ENCODE measurements around the gene VWA2.

VWA2 gene

GRCh38 chr10:114282526-114282925, 43.5 kb downstream of the VWA2 start:
- H3K9me3 Mint-ChIP-seq, result no peaks in the 10 kb centered on the region
- H3K27me3 Mint-ChIP-seq (ENCODE audit: low read depth), result no peaks in the 10 kb centered on the region
- H3K4me3 Mint-ChIP-seq, result no peak overlapping the region

GRCh38 chr10:114283091-114283490, 44.0 kb downstream of the VWA2 start:
- H3K36me3 Mint-ChIP-seq (ENCODE audit: low read depth), result no peaks in the 10 kb centered on the region
- H3K4me3 Mint-ChIP-seq, result no peak overlapping the region
- no peaks in the 10 kb centered on the region for H3K4me1 Mint-ChIP-seq
- no peak overlapping the region for H3K27ac Mint-ChIP-seq
- TF ChIP-seq CTCF (IDR thresholded peaks at IDR 0.05; ENCODE audit: unreplicated experiment in 3 of 3), result no peak
- H3K27me3 Mint-ChIP-seq (ENCODE audit: low read depth), result no peaks in the 10 kb centered on the region
- no peaks in the 10 kb centered on the region for H3K9me3 Mint-ChIP-seq

More at GRCh38 chr10:114282526-114282925, 43.5 kb downstream of the VWA2 start:
- TF ChIP-seq CTCF (IDR thresholded peaks at IDR 0.05; ENCODE audit: unreplicated experiment in 3 of 3), result no peak
- Mint-ChIP-seq H3K4me1 (no peaks in the 10 kb centered on the region), H3K36me3 (ENCODE audit: low read depth) (no peaks in the 10 kb centered on the region), H3K27ac (no peak overlapping the region)

- TF ChIP-seq CTCF (IDR thresholded peaks at IDR 0.05; ENCODE audit: unreplicated experiment in 3 of 3), result no peak
- no peaks in the 10 kb centered on the region for H3K9me3 Mint-ChIP-seq
These were observed 44.6 kb downstream of the VWA2 start for GRCh38 chr10:114283535-114284234.

GRCh38 chr10:114284346-114285071, 45.5 kb downstream of the VWA2 start:
- Mint-ChIP-seq H3K4me3 (no peak overlapping the region), H3K9me3 (no peaks in the 10 kb centered on the region), H3K36me3 (ENCODE audit: low read depth) (no peaks in the 10 kb centered on the region), H3K27me3 (ENCODE audit: low read depth) (no peaks in the 10 kb centered on the region), H3K4me1 (no peaks in the 10 kb centered on the region), H3K27ac (no peak overlapping the region)
- TF ChIP-seq CTCF (IDR thresholded peaks at IDR 0.05; ENCODE audit: unreplicated experiment in 3 of 3), result no peak

More at GRCh38 chr10:114283535-114284234, 44.6 kb downstream of the VWA2 start:
- Mint-ChIP-seq H3K4me3 (no peak overlapping the region), H3K27ac (no peak overlapping the region), H3K36me3 (ENCODE audit: low read depth) (no peaks in the 10 kb centered on the region), H3K4me1 (no peaks in the 10 kb centered on the region), H3K27me3 (ENCODE audit: low read depth) (no peaks in the 10 kb centered on the region)

- TF ChIP-seq CTCF (IDR thresholded peaks at IDR 0.05; ENCODE audit: unreplicated experiment in 3 of 3), result no peak
- Mint-ChIP-seq H3K27me3 (ENCODE audit: low read depth) (no peaks in the 10 kb centered on the region), H3K27ac (no peak overlapping the region), H3K9me3 (no peaks in the 10 kb centered on the region), H3K36me3 (ENCODE audit: low read depth) (peaks cover 5% of the 10 kb centered on the region), H3K4me1 (no peaks in the 10 kb centered on the region), H3K4me3 (no peak overlapping the region)
These were observed 46.9 kb downstream of the VWA2 start for GRCh38 chr10:114285961-114286441.

Measured in nephron (organoid).